Activated CD4-positive, alpha-beta T cell treated with anti-CD3 and anti-CD28 coated beads for 4 hours (primary cell): Measurements from ENCODE around the gene OTUD7B.
"Not testable (repeated sequence)": the region's sequence is repeated elsewhere in the genome, so short reads cannot be mapped to it uniquely, and the experiment has no call there.

ENCODE experiments used
- DNase-seq, 2 donors: peaks; one replicate each; pipeline ENCODE4 v3.0.0-alpha.2; 2020

OTUD7B gene

GRCh38 chr1:150001415-150001814, 9.1 kb downstream of the OTUD7B start:
- DNase-seq, result no peak

GRCh38 chr1:149997585-149998262, 12.8 kb downstream of the OTUD7B start:
- no peak for DNase-seq

GRCh38 chr1:149995927-149996326, 14.6 kb downstream of the OTUD7B start:
- DNase-seq, result no peak

DNA sequence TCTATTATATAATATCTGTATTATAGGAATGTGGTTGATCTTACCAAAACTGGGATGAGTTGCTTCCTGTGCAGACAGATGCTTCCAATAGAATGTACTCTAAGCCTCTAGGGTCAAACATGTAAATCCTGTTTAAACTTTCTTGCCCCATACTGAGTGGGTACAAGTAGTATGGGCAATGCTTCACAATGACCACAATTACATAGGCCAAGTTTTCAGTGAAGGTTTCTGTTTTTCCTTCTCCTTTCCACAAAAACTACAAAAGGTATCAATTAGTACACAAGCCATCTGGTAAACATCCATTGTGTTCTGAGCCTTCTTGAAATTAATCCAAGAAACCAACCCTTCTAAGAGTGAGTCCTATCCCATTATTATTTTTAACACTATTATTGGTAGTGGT, 16.8 kb downstream of the OTUD7B start:
- DNase-seq, result no peak

GRCh38 chr1:149993181-149993580, 17.3 kb downstream of the OTUD7B start:
- DNase-seq, result no peak

GRCh38 chr1:149987297-149987595, 23.3 kb downstream of the OTUD7B start:
- DNase-seq, result no peak

- no peak for DNase-seq
Observed at GRCh38 chr1:149986486-149987296, 23.8 kb downstream of the OTUD7B start.

DNA sequence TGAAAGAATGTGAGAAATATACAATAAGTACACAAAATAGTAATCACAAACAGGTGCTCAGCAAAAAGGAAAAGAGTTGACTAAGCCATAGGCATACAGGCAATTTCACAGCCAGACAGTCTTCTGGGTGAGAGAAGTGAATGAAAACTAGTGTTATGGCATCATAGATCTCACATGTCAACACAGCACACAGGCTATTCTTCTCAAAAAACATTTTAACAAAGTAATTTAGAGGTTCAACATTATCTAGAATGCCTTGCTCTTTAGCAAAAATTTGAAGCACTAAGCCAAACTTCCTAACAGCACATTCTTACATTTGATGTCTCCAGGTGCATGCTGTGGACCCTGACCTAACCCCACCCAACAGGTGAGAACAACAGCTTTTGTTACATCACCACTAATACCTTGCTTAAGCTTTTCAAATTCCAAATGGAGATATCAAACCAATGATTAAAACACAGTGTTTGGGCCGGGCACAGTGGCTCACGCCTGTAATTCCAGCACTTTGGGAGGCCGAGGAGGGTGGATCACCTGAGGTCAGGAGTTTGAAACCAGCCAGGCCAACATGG, 30.5 kb downstream of the OTUD7B start:
- no peak for DNase-seq

DNA sequence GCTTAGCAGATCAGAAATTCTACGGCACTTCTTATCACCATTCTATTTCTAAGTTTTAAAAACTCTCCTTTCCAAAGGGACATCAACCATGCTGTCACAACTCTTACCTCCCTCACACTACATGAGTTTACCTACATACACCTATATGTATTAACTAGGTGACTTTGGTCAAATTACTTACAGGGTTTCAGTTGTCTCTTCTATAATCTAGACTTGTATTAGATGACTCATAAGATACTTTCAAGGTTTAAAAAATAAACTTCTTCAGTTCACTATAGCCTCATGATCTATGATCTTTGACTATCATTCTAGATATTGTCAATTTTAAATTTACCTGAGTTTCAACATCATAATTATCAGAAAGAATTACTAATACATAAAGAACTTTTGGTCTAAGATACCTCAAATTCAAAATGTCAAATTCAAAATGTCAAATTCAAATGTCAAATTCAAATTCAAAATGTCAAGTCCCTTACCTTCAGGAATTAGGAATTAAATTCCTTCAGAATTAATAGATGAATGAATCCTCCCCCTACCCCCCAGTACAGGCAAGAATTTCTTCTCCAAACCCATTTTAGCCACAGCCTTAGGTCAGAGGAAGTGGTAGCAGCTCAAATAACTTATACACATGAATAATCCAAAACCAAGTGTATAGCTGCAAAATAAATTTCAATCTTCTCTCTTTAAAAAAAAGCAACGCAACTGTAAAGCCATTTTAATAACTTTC, 31.1 kb downstream of the OTUD7B start:
- DNase-seq, result no peak

GRCh38 chr1:149978547-149979023, 31.9 kb downstream of the OTUD7B start:
- no peak for DNase-seq

GRCh38 chr1:149977345-149977744, 33.2 kb downstream of the OTUD7B start:
- no peak for DNase-seq

DNA sequence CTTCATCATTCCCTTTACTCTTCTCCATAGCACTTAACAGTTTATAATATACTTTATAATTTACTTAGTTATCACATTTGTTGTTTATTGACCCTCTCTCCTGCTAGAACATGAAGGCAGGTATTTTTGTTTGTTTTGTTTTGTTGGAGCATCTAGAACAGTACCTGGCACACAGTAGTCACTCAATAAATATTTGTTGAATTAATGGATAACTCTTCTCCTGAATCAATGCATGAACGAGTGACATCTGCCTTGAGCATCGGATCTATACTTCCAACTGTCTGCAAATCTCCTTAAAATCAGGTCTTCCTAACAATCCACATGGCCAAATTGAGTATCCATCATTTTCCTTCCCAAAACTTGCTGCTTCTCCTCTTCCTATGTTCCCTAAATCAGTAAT, 38.0 kb downstream of the OTUD7B start:
- DNase-seq, result no peak

DNA sequence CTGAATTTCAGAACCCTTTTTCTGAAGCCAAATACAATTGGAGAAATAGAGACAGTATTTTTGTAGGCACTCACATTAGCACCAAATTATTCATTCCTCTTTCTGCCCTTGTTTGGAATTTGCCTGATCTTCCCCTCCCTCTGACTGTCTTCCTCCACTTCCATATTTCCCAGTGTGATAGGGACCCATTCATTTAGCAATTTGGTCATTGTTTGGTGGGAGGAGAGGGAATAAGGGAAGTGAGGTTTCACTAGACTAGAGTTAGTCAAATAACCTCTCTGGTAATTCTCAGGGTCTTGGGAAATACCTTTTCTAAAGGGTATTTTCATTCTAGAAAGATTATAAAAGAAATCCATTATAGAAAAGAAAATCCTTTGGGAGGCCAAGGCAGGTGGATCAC, 42.9 kb downstream of the OTUD7B start:
- no peak for DNase-seq

DNA sequence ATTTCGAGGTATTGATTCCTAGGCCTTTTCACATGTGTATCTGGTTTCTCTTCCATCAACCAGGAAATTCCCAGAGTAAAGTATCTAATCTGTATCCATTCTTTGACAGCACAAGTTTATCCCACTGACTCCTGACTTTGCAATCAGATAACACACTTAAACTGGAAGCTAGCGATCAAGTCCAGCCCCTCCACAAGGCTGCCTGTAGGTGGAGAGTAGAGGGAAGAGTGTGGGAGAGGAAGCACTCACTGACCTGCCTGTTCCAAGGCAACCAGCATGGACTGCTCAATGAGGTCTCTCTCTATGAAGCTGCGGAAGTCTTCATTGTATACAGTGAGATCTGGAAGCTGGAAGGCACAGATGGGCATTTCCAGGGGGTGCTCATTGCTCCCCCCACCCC, 43.5 kb downstream of the OTUD7B start:
- DNase-seq, result no peak

GRCh38 chr1:149966405-149966804, 44.1 kb downstream of the OTUD7B start:
- DNase-seq, result no peak

DNA sequence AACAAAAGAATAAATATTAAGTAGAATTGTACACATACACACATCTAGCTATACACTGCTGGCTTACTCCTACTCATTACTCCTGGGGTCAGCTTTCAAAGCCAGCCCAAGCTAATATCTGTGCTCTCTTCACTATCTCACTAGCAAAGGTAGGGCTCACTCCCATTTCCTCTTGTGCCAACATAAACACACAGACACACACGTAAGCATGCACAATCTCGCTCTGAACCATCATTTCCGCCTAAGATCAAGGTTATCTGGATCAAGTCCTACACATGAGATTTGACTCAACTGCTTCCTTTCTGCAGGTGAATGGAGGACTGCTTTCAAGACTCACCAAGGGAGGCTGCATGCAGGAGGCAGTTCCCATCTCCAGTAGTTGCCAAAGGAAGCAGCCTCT, 45.1 kb downstream of the OTUD7B start:
- DNase-seq, result no peak

DNA sequence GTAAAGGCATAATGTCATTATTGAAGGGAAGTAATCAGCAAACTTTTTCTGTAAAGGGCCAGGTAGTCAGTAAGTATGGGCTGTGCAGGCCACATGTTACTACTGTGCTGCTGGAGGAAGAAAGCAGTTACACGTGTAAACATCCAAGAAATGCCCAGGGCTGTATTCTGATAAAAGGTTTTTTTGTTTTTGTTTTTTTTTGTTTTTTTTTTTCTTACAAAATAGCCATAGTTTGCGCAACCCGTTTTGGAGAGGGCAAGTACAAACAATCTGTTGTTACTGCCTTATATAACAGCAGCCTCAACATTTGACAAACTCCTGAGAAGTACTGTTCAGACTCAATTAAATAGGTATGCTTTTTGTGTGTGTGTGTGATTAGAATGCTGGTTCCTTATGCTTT, 47.2 kb downstream of the OTUD7B start:
- DNase-seq, result no peak

DNA sequence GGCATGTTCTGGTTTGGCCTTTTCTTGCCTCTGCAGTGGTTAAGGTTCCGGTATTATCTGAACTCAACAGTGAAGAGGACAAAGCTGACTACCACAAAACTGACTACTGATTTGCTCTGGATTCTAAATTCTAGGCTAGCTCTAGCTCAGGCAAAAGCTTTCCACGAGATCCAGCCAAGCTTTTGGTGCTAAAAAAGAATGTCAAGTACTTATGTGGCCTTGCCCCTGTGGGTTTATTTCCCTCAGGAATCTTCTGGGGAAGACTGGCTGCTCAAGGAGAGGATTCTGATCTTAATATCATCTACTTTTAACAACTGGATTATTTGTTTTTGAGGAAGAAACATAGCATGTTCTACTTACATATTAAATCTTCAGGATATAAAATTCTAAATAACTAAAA, 47.8 kb downstream of the OTUD7B start:
- no peak for DNase-seq

DNA sequence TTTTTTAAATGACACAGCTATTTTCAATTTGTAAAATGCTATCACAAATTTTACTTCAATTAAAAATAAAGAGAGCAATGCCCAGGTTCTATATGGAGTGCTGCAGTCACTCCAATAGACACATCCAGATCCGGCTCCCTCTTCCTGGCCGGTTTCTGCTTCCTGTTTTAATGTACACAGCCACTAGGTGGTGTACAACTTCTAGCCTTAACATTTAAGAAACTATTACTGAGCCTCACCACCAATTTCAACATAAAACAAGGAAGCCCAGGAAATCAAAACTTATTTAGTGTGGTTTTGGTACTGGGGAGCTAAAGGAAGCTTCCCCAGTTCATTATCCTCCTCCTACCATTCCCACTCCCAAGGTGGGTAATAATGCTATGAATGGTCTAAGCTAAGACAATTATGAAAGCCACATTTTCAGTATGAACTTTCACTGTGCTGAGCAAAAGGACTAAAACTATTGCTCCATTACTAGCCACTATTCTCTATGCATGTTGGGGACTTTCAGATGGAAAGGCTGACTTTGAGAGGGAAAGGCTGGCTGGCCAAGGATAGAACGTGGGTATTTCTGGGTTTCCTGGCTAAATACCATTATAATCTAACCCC, 48.4 kb downstream of the OTUD7B start:
- peak; percentile 15 to 51 for DNase-seq

- DNase-seq, result not testable (repeated sequence)
Observed at GRCh38 chr1:149957548-149957947, 53.0 kb downstream of the OTUD7B start.

- DNase-seq, result no peak
Observed at GRCh38 chr1:149949911-149950310, 60.6 kb downstream of the OTUD7B start.

DNA sequence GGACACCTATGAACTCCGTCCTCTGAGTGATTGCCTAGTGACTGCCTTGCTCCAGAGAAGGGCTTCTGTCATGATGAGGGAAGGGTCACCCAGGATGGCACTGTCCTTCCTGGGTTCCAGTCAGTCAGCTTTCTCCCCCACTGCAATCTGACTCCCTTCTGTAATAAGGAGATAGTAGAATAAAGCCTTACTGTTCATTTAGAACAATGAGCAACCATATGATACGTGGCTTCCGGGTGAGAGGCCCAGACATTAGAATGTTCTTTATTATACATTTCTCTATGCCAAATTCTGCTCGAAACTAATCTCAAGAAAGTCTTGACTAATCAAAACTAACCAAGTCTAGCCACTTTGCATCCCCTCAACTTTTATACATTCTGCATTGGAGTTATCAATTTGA, 65.3 kb downstream of the OTUD7B start:
- DNase-seq, result no peak

GRCh38 chr1:149942885-149943284, 67.6 kb downstream of the OTUD7B start:
- no peak for DNase-seq
